Placental epithelial cell (primary cell): ENCODE measurements around the gene IL6. TPM values are rescaled to one million over a fixed set of nuclear protein-coding genes. Genes with fewer than 3 reads are reported as not detected.

Source experiments
- total RNA-seq: library from RNA; depleted of rRNA; stranded (reverse); fragments of >200 nt; gene quantifications from 2 replicates; pipeline ENCODE4 v1.2.3, GENCODE V29; 2012

Gene IL6
- total RNA-seq = 0.39 TPM in 1 of 2 replicates, not detected in the other

GRCh38 chr7:22726907-22727713 is at the start of gene IL6:
Gene IL6 (plus strand): TSS chr7:22727200. CDS start chr7:22727263, 63 bp downstream.

Other genes starting within 250 kb of the IL6 start
- gene STEAP1B, start 227.0 kb upstream of the IL6 start, total RNA-seq = not detected in 2 replicates
- gene TOMM7, start 95.6 kb downstream of the IL6 start, total RNA-seq = 50.1 and 197 TPM in 2 replicates